ENCODE data around the gene BCR.
A peak's percentile ranks its signal among the peaks of the same experiment; 100 is the strongest.
"Not testable (repeated sequence)": the region's sequence is repeated elsewhere in the genome, so short reads cannot be mapped to it uniquely, and the experiment has no call there.

Gene BCR

DNA sequence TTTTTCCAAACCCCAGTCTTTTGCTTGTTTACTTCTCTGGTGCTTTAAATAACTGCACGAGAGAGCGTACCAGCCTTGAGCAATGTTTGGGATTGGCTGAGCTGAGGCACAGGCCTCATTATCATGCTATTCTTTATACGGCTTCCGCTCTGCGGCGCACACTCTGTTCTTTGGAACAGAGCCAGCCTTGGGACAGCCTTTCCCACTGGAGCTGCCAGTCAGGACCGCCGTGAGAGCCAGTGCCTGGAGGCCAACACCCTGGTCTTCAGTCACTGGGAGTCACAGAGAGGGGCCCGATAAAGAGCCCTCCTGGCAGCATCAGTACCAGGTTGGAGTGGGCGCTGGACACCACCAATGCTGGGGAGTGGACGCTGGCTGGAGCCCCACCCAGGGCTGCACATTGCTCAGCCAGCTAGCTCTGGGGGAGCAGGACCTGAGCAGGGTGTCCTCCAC lies 125.6 kb downstream of the BCR start:
- peak; percentile 29 for DNase-seq (ENCODE audit: low spot score)
- Histone ChIP-seq H3K27ac (ENCODE audit: poor library complexity, severe bottlenecking) (no peak overlapping the region), H3K9me3 (ENCODE audit: severe bottlenecking) (no peaks in the 10 kb centered on the region), H3K27me3 (ENCODE audit: insufficient read depth, poor library complexity, severe bottlenecking) (no peaks in the 10 kb centered on the region), H3K4me3 (ENCODE audit: severe bottlenecking) (no peak overlapping the region), H3K36me3 (ENCODE audit: low read depth) (peaks cover 35% of the 10 kb centered on the region), H3K4me1 (ENCODE audit: insufficient read depth, poor library complexity, severe bottlenecking) (no peaks in the 10 kb centered on the region)
- TF ChIP-seq, protein P1, sequence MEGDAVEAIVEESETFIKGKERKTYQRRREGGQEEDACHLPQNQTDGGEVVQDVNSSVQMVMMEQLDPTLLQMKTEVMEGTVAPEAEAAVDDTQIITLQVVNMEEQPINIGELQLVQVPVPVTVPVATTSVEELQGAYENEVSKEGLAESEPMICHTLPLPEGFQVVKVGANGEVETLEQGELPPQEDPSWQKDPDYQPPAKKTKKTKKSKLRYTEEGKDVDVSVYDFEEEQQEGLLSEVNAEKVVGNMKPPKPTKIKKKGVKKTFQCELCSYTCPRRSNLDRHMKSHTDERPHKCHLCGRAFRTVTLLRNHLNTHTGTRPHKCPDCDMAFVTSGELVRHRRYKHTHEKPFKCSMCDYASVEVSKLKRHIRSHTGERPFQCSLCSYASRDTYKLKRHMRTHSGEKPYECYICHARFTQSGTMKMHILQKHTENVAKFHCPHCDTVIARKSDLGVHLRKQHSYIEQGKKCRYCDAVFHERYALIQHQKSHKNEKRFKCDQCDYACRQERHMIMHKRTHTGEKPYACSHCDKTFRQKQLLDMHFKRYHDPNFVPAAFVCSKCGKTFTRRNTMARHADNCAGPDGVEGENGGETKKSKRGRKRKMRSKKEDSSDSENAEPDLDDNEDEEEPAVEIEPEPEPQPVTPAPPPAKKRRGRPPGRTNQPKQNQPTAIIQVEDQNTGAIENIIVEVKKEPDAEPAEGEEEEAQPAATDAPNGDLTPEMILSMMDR (IDR thresholded peaks at IDR 0.05; ENCODE audit: poor library complexity, severe bottlenecking), result no peak
- ATAC-seq (ENCODE audit: low read depth), result no peak; the same call in 2 of the 3 replicates

DNA sequence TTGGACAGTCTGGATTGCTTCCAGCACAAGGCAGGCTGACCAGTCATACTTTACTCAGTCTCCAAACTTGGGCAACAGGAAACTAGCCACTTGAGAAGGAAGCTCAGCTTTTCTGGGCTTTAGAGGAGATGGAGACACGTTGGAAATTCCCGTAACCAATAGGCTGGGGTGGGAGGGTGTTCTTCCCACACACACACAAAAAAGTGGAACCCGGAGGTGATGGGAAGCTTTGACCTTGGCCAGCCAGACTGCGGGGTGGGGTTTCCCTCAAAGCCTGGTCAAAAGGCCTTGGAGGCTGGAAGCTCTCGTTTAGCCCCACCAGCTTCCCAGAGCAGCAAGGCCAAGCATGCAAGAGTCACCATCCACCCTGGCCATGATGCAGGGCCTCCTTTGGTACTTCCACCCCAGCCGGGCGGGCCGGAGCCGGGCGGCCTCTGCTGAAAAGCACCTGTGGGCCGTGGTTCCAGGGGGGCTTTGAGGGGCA lies 126.2 kb downstream of the BCR start:
- DNase-seq (ENCODE audit: low spot score) (peak; percentile 27), ATAC-seq (ENCODE audit: low read depth) (no peak)
- H3K4me1 ChIP-seq (ENCODE audit: insufficient read depth, poor library complexity, severe bottlenecking), result no peaks in the 10 kb centered on the region
- no peaks in the 10 kb centered on the region for H3K27me3 ChIP-seq (ENCODE audit: insufficient read depth, poor library complexity, severe bottlenecking)
- TF ChIP-seq, protein P1 (IDR thresholded peaks at IDR 0.05; ENCODE audit: poor library complexity, severe bottlenecking), result no peak
- no peak overlapping the region for H3K27ac ChIP-seq (ENCODE audit: poor library complexity, severe bottlenecking)
- H3K4me3 ChIP-seq (ENCODE audit: severe bottlenecking), result no peak overlapping the region
- no peaks in the 10 kb centered on the region for H3K9me3 ChIP-seq (ENCODE audit: severe bottlenecking)
- peaks cover 35% of the 10 kb centered on the region for H3K36me3 ChIP-seq (ENCODE audit: low read depth)

DNA sequence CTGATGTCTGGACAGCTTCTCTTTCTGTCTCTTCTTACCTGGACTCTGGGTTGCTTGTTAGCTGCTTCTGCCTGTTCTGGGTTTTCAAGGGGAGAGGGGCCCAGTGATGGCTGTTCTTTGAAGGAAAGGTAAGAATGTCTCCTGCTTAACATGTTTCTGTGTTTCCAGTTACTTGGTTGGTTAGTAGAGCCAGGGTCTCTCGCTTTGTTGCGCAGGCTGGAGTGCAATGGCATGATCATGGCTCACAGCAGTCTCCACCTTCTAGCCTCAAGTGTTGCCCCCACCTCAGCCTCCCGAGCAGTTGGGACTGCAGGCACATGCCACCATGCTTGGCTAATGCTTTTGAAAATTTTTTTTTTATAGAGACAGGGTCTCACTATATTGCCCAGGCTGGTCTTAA lies 126.6 kb downstream of the BCR start:
- ATAC-seq (ENCODE audit: low read depth) (no peak), DNase-seq (ENCODE audit: low spot score) (peak; percentile 7)
- no peaks in the 10 kb centered on the region for H3K9me3 ChIP-seq (ENCODE audit: severe bottlenecking)
- H3K4me3 ChIP-seq (ENCODE audit: severe bottlenecking), result no peak overlapping the region
- peaks cover 36% of the 10 kb centered on the region for H3K36me3 ChIP-seq (ENCODE audit: low read depth)
- H3K27ac ChIP-seq (ENCODE audit: poor library complexity, severe bottlenecking), result no peak overlapping the region
- H3K27me3 ChIP-seq (ENCODE audit: insufficient read depth, poor library complexity, severe bottlenecking), result no peaks in the 10 kb centered on the region
- TF ChIP-seq, protein P1 (IDR thresholded peaks at IDR 0.05; ENCODE audit: poor library complexity, severe bottlenecking), result no peak
- H3K4me1 ChIP-seq (ENCODE audit: insufficient read depth, poor library complexity, severe bottlenecking), result no peaks in the 10 kb centered on the region

DNA sequence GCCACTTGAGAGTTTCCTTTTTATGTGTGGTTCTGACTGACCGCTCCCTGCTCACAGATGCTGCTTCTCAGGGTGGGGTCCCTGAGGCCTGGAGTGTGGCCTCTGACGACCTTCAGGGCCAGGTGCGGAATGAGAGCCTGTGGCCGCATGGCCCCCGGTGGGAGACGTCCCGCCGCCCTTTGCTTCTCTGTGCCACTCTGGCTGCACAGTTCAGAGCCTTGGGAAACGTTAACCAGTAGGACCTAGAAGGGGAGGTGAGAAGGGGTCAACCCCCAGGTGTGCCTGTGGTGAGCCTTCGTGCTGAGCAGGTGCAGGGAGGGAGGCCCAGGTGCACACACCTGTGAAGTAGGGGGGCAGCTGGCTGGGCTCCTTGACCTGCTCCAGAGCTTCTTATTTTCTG lies 127.2 kb downstream of the BCR start:
- H3K4me1 ChIP-seq (ENCODE audit: insufficient read depth, poor library complexity, severe bottlenecking); H3K9me3 ChIP-seq (ENCODE audit: severe bottlenecking); H3K27me3 ChIP-seq (ENCODE audit: insufficient read depth, poor library complexity, severe bottlenecking); H3K27ac ChIP-seq (ENCODE audit: poor library complexity, severe bottlenecking); H3K4me3 ChIP-seq (ENCODE audit: severe bottlenecking); ATAC-seq (ENCODE audit: low read depth): not testable (repeated sequence)
- H3K36me3 ChIP-seq (ENCODE audit: low read depth), result peaks cover 32% of the 10 kb centered on the region
- DNase-seq (ENCODE audit: low spot score), result peak; percentile 6

DNA sequence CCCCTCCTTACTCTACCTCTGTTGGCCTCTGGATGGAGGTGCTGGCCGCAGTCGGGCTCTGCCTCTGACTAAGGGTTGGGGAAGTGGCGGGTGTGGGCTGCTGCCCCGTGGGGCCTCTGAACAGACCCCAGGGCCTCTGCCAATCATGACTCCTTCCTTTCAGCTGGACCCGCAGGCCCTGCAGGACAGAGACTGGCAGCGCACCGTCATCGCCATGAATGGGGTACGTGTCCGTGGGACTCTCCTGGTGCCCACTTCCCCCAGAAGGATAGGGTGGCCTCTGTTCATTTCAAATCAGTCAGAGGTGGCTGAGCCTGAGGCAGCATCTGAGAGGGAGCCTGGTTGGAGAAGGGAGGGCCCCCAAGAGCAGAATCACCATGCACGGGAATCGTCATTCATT lies 129.0 kb downstream of the BCR start:
- DNase-seq (ENCODE audit: low spot score), result peak; percentile 29
- H3K4me3 ChIP-seq (ENCODE audit: severe bottlenecking); H3K9me3 ChIP-seq (ENCODE audit: severe bottlenecking); H3K27ac ChIP-seq (ENCODE audit: poor library complexity, severe bottlenecking); H3K4me1 ChIP-seq (ENCODE audit: insufficient read depth, poor library complexity, severe bottlenecking); H3K27me3 ChIP-seq (ENCODE audit: insufficient read depth, poor library complexity, severe bottlenecking); ATAC-seq (ENCODE audit: low read depth): not testable (repeated sequence)
- H3K36me3 ChIP-seq (ENCODE audit: low read depth), result peaks cover 19% of the 10 kb centered on the region

DNA sequence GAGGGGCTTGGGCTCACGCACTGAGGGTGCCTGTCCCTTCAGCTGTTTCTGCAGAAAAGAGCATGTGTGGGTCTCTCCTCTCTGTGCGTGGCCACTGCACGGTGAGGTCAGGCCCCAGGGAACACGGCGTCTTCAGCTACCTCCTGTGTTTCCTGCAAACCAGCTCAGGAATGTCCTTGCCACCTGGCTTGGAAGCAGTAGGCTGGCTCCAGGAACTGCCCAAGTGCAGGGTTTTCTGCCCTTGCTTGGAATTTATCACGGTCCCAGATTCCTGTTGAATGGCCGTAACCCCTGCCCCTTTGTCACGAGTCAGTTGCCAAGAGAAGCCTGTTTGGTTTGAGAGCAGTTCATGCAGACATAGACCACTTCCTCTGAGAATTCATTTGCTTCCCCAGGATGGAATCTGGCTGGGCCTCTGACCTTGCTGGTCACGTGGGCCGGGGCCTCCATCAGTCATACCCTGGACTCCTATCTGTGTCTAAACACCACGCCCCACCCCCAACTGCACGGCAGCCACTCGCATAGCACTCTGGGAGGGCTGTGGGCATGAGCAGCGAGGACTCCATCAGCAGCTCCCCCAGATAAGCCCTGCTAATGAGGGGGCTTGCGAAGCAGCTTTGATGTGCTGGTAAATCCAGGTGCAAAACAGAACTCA lies 130.3 kb downstream of the BCR start:
- not testable (repeated sequence) for H3K4me1 ChIP-seq (ENCODE audit: insufficient read depth, poor library complexity, severe bottlenecking); H3K27me3 ChIP-seq (ENCODE audit: insufficient read depth, poor library complexity, severe bottlenecking); DNase-seq (ENCODE audit: low spot score); ATAC-seq (ENCODE audit: low read depth); H3K27ac ChIP-seq (ENCODE audit: poor library complexity, severe bottlenecking); H3K9me3 ChIP-seq (ENCODE audit: severe bottlenecking); H3K4me3 ChIP-seq (ENCODE audit: severe bottlenecking)
- H3K36me3 ChIP-seq (ENCODE audit: low read depth), result peaks cover 21% of the 10 kb centered on the region

DNA sequence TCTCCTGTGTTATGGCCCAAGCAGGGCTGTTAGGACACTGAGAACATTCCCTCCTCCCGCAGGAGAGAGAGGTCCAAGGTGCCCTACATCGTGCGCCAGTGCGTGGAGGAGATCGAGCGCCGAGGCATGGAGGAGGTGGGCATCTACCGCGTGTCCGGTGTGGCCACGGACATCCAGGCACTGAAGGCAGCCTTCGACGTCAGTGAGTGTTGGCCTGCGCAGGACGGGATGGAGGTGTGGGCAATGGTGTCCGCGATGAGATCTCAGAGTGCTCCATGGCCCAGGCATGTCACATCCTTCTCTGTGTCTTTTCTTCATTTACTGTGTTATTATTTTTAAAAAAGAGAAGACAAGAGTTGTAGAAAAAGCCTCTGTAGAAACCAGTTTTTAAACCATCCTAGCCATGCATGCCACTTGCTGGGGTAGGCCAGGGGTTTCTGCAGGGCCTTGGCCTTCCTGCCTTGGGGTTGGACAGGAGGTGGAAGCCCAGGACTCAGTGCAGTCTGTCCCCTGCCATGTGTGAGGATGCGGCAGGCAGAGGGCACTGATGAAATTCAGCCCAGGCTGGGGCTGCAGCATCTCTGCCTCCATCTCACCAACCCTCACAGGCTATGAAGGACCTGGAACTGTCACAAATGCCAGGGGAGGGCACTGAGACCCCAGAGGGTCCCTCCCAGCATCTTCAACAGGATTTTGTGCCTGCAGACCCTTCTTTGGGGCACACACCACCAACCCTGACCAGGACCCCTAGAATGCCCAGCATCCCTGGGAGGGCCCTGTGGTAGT lies 131.5 kb downstream of the BCR start:
- H3K36me3 ChIP-seq (ENCODE audit: low read depth), result peaks cover 24% of the 10 kb centered on the region

More for the DNA sequence above, 131.5 kb downstream of the BCR start:
- ATAC-seq (ENCODE audit: low read depth); H3K27ac ChIP-seq (ENCODE audit: poor library complexity, severe bottlenecking); H3K27me3 ChIP-seq (ENCODE audit: insufficient read depth, poor library complexity, severe bottlenecking); DNase-seq (ENCODE audit: low spot score); H3K9me3 ChIP-seq (ENCODE audit: severe bottlenecking); H3K4me1 ChIP-seq (ENCODE audit: insufficient read depth, poor library complexity, severe bottlenecking); H3K4me3 ChIP-seq (ENCODE audit: severe bottlenecking): not testable (repeated sequence)
